COR-L47 (cell line): ENCODE data around the gene CGB7.
"Not testable (repeated sequence)": the region's sequence is repeated elsewhere in the genome, so short reads cannot be mapped to it uniquely, and the experiment has no call there.

ENCODE experiments used
- DNase-seq: peaks from one replicate; lab custom pipeline; 2025; lab: John Stamatoyannopoulos, UW

Gene CGB7

DNA sequence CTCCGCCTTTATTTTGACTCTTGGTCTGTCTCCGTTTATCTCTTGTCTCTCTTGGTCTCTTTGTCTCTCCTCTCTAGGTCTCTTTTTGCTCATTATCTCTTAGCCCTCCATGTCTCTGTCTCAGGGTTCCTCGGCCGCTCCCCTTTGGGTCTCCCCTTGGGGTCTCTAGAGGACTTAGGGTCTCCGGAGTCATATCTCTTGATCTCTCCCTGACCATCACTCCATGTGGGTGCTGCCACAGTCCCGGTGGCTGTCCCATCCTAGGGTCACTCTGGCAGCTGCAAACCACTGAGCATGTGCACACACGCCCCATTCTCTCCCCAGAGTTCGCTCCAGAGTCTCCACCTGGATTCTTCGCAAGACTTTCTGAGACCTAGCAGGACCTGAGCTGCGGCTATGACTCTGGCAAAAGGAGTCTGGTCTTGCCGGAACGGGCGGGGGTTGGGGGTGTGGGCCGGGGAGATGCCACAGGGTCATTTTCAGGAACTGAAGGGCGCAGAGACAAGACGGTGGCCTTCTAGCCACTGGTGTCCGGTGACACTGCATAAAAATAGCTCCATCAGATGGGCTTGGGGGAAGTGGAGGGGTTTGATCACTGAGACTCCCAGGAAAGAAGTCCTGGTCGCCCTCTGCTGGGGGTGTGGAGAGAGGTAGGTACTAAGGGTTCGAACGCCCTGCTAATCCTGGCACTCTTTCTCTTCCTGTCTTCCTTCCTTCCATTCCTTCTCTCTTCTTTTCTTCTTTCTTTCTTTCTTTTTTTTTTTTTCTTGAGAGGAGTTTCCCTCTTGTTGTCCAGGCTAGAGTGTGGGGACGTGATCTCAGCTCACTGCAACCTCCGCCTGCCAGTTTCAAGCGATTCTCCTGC lies 16.2 kb upstream of the CGB7 start:
- DNase-seq: no peak

DNA sequence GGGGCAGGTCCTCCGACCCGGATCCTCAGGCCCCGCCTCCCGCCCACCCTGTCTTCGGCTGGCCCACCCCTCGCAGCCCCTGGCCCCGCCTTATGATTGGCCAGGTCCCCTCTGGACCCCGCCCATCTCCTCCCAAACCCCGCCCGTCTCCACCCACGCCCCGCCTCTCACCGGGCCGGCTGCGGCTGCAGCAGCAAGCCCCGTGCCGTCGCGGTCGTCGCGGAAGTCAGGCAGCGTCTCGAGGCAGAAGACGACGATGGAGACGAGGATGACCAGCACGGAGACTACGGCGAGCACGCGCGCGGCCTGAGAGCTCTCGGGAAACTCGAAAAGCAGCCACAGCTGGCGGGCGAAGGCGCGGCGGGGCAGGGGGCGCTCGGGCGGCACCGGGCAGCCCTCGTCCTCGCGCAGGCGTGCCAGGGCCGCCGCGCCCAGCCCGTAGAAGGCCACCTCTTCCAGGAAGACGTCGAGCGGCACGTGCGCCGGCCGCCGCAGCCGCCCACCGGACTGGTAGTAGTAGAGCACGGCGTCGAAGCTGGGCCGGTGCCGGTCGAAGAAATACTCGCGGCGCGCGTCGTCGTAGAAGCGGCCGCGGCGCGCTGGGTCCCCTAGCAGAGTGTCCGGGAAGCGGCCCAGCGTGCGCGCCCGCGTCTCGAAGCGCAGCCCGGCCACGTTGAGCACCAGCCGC lies 14.5 kb upstream of the CGB7 start:
- DNase-seq: no peak

DNA sequence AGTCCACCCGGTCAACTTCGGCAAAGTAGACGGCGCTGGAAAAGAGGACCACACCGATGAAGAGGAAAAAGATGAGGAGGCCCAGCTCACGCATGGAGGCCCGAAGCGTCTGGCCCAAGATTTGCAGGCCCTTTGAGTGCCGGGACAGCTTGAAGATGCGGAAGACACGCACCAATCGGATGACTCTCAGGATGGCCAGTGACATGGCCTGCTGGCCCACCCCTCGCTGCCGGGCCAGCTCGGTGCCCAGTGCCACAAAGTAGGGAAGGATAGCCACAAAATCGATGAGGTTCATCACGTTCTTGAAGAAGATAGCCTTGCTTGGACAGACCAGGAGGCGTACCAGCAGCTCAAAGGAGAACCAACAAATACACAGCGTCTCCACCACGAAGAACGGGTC lies 12.9 kb upstream of the CGB7 start:
- DNase-seq: no peak

DNA sequence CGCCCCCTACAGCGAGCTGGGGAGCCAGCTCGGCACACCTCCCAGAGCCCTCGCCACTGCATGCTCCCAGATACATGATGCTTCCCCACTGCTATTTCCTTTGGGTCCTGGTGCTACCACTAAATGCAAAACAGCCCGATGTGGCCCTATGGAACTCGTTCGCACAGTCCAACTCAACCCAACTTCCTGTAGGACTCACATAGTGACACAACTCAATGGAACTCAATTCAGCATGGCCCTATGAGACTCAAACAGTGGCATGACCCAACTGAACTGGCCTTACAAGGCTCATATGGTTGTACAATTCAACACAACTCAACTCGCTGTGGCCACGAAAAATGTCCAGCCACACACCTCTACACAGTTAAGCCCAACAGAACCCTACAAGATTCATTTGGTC lies 11.5 kb upstream of the CGB7 start:
- no peak for DNase-seq

DNA sequence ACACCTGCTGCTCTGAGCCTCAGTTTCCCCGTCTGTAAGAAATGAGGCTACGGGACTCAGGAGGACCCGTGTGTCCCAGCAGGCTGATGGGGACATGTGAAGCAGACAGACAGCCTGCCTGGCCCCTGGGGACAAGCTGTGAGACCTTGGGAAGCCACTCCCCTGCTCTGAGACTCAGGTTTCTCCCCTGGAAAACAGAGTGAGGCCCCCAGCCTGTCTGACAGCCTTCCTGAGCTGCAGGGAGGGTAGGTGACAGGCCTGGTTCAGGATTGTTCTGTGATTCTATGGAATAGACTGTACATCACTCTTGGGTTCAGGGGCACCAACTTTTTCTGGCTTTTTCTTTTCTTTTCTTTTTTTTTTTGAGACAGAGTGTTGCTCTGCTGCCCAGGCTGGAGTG lies 10.0 kb upstream of the CGB7 start:
- DNase-seq: no peak

DNA sequence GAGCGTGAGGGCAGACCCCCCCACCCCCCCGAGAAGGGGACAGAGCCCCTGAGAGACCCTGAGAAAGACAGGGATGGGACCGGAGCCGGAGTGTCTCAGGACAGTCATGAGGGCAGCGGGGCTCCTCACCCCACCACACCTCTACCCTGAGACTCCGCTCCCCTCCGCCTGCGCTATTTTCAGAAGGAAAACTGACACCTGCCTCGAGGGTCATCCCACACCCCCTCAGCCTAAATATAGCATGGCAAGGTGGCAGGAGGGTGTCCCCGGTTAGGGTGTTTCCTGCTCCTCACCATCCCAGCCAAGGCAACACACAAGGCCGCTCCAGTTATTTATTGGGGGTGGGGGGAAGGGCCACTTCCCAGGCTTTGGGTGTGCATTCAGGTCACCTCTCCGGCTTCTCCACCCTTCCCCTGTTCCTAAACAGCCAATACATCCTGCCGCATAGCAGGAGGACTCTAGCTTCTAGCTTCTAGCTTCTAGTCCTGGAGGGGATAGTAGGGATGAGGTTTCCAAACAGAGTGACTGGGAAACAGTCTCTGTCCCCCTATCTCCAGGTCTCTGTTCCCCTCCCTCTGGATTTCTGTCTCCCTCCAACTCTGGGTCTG lies 8.5 kb upstream of the CGB7 start:
- no peak for DNase-seq

DNA sequence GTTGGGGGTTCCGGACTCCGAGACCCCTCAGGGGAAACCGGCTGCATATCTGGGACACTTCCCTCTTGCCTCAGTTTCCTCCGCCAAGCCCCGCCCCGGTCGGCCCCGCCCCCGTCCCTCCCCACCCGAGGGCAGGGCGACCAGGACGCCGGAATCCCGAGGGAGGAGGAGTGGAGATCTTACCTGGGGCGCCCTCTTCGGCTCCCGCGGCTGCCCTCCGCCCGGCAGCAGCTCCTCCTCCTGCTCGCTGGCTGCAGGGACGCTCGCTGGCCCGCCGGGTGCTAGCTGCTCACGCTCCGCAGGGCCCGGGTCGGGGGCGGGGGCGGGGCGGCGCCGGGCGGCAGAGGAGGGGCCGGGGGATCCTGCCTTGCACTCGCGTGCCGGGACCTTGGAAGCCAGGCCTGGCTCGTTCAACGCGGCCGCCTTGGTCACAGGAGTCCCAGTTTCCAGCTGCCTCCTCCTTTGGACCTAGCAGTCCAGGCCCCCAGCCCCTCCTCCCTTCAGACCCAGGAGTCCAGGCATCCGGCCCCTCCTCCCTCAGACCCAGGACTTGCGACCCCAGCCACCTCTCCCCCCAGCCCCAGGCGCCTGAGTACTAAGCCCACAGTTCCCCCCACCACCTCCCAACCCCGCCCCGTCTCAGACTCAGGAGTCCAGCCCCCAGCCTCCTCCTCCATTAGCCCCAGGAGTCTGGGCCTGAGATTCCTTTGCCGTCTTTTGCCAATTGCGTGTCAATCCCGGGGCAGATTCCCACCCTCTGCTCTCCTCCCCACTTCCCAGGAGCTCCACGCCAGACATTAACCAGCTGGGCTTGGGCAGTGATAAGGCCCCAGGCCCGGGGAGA lies 7.4 kb upstream of the CGB7 start, which contains the start of gene NTF4:
TSS of gene NTF4 (minus strand) at position 51 of the 844 bp plus-strand sequence. CDS start 2,821 bp downstream, outside the sequence.
- DNase-seq: no peak

DNA sequence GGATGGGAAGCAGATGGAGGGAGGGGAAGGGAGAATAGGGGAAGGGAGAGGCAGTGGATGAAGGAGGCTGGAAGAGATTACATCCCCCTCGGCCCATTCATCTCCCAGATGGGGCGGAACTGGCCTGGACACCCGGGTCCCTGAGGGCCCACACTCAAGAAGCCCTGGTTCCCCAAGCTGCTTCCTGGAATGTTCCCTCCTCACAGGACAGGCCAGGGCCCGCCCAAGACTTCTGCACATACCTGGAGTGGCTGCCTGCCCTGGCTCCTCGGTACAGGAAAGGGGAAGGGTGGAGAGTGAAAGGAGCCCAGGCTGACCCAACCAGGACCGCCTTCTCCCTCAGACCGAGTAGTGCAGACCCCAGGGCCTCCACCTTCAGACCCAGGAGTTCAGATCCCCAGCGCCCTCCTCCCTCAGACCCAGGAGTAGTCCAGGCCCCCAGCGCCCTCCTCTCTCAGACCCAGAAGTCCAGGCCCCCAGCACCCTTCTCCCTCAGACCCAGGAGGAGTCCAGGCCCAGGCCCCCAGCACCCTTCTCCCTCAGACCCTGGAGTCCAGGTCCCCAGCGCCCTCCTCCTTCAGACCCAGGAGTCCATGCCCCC lies 6.6 kb upstream of the CGB7 start:
- DNase-seq: no peak

DNA sequence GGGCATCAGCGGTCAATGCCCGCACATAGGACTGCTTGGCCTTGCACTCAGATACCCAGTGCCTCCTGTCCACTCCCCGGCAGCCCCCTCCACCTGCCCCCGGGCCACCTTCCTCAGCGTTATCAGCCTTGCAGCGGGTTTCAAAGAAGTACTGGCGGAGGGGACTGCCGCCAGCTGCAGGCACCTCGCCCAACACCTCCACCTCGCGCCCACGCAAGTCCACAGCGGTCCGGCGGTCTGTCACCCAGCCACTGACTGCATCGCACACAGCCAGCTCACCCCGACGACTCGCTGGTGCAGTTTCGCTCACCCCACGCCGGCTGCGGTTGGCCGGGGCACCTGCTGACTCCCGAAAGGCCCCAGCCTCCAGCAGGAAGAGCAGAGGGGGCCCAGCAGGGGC lies 3.9 kb upstream of the CGB7 start:
- no peak for DNase-seq

DNA sequence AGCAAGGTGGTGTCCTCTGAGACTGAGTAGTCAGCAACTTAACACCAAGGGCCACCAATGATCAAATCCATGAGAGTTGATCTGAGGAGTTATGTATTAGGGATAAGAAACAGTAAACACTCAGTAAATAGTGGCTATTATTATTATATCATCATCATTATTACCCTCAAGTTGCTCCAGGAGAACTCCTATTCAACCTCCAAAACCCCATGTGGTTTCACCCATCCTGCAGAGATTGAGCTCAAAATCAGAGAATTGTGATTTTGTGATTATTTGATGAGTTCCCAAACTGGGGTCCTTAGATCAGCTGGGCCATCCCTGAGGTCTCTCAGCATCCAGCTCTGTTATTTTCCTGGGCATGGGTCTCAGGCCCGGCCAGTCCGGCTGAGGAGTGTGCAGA lies 3.5 kb upstream of the CGB7 start:
- no peak for DNase-seq

DNA sequence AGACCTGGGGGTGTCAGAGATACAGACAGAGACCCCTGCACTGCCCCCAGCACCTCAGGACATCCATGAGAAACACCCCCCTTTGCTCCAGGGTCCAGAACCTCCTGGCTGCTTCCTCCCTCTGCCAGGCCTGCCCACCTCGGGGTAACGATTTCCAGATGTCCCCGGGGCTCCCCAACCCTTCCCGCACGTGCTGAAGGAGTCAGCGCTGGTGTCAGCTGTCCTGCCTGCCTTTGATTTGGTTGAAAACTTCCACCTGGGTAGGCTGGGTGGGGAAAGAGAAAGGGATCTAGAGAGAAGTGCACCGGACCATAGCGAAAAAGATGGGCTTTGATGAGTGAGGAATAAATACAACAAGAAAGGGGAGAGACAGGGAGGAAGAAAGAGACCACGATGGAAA lies 1.5 kb upstream of the CGB7 start:
- DNase-seq: no peak

DNA sequence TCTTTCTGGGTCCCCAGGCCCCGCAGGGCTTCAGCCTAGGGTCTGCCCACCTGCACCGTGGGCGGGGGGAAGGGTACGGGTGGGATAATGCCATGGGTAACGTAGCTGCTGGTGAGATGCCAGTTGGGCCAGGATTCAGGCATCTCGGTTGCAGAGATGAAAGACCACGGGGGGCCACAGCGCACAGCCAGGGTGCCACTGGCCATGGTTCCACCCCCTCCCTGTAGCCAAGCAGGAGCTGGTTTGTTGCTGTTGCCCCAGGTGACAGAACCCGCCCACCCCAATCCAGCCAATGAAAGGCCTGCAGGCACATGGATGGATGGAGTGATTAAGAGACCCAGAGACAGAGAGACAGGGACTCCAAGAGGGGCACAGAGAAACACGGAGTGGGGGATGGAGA lies 1.0 kb upstream of the CGB7 start:
- peak; percentile 6 for DNase-seq

DNA sequence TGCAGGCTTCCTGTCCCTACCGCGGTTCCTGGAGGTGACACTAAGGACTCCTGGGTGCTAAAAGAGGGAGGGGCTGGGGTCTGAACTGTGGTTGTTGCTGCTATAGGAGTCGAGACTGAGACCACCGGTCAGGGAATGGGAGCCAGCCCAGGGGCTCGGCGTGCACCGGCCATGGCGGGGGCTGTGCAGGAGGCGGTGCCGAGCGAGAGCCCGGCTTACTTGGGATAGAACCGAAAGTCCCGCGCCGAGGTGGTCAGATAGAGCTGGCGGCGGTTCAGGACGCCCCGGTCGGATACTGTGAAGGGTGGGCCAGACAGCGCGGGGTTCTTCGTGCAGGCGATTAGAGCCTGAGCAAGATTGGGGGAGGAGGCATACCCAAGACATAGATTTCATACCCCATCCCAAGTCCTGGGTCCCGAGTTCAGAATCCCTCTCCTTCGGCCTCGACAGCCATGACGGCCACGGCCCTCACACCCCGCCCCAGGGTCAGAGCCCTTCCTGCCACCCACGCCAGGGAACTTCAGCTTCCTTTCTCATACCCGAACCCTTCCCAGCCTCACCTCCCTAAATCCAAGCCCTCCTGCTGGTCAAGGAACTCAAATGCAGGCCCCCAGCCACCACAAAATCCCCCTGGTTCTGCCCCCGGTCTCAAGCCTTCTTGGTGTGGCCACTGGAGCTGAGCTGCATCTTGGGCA lies 500 bp downstream of the CGB7 start:
- not testable (repeated sequence) for DNase-seq

DNA sequence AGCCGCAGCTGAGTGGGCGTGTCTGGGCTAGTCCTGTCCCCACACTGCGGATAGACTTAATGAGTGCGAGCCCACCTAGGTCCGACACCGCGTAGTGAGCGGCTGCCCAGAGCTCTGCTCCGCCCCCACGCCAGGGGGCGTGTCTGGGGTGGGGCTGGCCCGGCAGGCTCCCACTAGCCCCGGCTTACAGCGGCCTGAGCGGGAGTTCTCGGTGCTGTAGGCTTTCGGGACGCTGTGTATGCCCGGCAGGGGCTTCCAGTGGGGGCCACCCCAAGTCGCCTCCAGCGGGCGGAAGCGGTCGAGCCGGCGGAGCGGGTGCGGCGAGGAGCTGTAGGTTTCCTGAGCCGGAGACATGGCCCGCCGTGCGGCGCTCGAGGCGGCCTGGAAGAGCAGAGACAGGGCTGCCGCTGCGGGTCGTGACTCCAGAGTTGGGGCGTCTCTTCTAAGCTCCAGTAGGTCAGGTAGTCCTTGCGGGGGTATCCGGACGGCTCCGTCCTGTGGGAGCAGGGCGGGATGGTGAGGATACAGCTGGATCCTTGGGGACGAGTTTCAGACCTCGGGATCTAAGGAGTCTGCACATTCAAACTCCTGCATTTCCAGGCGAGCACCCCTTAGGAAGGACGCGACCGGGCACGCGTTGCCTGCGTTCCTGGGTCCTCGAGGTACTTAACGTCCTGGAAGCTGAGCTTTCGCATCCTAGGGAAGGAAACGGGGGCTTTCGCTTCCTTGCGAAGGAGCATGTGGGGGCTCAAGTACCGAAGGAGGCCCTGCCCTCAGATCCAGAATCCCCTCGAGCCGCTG lies 1.2 kb downstream of the CGB7 start:
- no peak for DNase-seq

DNA sequence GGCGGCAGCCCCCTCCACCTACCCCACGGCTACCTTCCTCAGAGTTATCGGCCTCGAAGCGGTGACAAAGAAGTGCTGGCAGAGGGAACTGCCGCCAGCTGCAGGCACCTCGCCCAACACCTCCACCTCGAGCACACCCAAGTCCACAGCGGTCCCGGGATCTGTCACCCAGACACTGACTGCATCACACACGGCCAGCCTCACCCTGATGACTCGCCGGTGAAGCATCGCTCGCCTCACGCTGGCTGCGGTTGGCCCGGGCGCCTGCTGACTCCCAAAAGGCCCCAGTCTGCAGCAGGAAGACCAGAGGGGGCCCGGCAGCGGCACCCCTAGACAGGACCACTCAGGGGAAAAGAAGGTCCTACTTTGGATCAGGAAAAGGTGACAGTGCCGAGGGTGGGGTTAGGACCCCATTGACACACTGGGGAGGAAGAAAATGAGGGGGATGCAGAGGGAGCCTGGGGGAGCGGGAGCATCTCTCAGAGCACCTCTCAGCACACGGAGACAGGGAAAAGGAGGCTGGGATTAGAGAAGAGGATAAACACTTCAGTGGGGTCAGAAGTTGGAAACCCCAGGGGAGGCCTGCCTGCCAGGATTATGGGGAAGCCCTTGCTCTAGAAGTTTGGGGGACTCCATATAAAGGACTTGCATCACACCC lies 7.0 kb downstream of the CGB7 start:
- not testable (repeated sequence) for DNase-seq

DNA sequence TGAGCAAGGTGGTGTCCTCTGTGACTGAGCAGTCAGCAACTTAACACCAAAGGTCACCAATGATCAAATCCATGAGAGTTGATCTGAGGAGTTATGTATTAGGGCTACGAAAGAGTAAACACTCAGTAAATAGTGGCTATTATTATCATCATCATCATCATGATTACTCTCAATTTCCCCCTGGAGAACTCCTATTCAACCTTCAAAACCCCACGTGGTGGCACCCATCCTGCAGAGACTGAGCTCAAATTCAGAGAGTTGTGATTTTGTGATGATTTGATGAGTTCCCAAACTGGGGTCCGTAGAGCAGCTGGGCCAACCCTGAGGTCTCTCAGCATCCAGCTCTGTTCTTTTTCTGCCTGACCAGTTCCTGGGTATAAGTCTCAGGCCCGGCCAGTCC lies 7.7 kb downstream of the CGB7 start:
- DNase-seq: not testable (repeated sequence)

DNA sequence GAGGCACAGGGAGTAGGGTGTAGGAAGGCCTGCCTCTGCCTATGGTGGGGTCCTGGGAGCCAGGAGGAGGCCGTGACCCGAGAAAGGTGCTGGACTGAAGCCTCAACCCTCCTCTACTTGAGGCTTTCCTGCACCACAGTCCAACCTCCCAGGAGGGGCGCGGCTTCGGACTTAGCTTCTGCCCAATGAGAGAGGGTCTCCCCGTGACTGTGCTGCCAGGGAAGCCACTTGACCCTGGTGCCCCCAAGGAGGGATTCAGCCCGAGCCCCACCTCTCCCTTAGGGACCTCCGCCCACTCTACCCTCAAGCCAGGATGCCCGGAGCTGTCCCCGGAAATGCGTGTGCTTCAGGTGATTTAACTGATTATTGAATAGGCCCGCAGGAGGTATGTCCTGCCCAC lies 8.5 kb downstream of the CGB7 start, which contains the start of gene CGB8:
TSS of gene CGB8 (minus strand) at position 101 of the 400 bp plus-strand sequence. CDS start 372 bp downstream, outside the sequence.
- DNase-seq: not testable (repeated sequence)

DNA sequence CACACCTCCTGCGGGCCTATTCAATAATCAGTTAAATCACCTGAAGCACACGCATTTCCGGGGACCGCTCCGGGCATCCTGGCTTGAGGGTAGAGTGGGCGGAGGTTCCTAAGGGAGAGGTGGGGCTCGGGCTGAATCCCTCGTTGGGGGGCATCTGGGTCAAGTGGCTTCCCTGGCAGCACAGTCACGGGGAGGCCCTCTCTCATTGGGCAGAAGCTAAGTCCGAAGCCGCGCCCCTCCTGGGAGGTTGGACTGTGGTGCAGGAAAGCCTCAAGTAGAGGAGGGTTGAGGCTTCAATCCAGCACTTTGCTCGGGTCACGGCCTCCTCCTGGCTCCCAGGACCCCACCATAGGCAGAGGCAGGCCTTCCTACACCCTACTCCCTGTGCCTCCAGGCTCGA lies 14.0 kb downstream of the CGB7 start, which contains the start of gene CGB5:
TSS of gene CGB5 (plus strand) at position 301 of the 400 bp plus-strand sequence. CDS start 362 bp downstream, outside the sequence.
- DNase-seq: not testable (repeated sequence)

DNA sequence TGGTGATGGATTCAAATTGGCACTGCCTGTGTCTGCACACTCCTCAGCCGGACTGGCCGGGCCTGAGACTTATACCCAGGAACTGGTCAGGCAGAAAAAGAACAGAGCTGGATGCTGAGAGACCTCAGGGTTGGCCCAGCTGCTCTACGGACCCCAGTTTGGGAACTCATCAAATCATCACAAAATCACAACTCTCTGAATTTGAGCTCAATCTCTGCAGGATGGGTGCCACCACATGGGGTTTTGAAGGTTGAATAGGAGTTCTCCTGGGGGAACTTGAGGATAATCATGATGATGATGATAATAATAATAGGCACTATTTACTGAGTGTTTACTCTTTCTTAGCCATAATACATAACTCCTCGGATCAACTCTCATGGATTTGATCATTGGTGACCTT lies 14.9 kb downstream of the CGB7 start:
- DNase-seq: not testable (repeated sequence)
